Coronary artery (tissue), 2 donors: ENCODE data around the gene AXIN1.

Experiments
- DNase-seq: peaks from one replicate; pipeline ENCODE4 v3.0.0-alpha.2; 2017; ENCODE audit warnings: low spot score
- H3K27ac ChIP-seq, 2 donors: fragments of 200-600 bp; sonication (generic); one replicate each; pipeline ENCODE4 v1.5.1; 2016 to 2019
- H3K4me3 ChIP-seq: fragments of 200-600 bp; sonication (generic); 2 replicates; pipeline ENCODE4 v1.5.1; 2016; ENCODE audit warnings: mild to moderate bottlenecking, moderate library complexity
- TF ChIP-seq, protein P1 (sequence below): fragments of 200-600 bp; sonication (generic); IDR thresholded peaks from one replicate; pipeline ENCODE4 v1.5.1; 2019; ENCODE audit warnings: antibody characterized with exemption

The AXIN1 gene

DNA sequence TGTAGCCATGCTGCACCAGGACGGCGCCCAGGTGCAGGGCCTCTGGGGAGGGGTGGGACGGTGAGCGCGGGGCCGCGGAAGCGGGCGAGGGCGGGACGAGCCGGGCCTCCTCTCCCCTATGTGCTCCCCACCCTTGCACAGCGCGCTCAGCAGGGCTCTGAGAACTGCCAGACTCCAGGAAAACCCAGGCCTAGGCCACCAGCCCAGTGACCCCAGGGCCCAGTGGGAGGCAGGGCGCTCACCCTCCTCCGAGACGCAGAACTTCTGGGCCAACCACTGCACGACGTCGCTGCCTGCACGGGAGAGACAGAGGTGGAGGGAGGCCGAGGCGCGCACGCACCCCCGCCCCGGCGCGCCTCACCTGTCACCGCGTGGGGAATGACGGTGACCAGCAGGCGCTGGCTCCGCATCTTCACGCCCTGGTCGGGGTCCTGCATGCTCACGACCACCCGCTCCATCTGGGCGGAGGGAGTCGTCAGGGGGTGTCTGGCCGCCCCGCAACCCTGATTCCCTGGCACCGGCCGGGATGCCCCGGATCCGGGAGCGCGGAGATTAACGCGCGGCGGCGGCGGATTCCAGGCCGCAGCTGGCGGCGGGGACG is 77.4 kb downstream of the AXIN1 start:
- Histone ChIP-seq H3K4me3 (peak overlapping the region; percentile 75), H3K27ac (peak overlapping the region in 1 of 2 donors; percentile 57)
- DNase-seq, result no peak
- TF ChIP-seq, protein P1, sequence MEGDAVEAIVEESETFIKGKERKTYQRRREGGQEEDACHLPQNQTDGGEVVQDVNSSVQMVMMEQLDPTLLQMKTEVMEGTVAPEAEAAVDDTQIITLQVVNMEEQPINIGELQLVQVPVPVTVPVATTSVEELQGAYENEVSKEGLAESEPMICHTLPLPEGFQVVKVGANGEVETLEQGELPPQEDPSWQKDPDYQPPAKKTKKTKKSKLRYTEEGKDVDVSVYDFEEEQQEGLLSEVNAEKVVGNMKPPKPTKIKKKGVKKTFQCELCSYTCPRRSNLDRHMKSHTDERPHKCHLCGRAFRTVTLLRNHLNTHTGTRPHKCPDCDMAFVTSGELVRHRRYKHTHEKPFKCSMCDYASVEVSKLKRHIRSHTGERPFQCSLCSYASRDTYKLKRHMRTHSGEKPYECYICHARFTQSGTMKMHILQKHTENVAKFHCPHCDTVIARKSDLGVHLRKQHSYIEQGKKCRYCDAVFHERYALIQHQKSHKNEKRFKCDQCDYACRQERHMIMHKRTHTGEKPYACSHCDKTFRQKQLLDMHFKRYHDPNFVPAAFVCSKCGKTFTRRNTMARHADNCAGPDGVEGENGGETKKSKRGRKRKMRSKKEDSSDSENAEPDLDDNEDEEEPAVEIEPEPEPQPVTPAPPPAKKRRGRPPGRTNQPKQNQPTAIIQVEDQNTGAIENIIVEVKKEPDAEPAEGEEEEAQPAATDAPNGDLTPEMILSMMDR, result no peak

DNA sequence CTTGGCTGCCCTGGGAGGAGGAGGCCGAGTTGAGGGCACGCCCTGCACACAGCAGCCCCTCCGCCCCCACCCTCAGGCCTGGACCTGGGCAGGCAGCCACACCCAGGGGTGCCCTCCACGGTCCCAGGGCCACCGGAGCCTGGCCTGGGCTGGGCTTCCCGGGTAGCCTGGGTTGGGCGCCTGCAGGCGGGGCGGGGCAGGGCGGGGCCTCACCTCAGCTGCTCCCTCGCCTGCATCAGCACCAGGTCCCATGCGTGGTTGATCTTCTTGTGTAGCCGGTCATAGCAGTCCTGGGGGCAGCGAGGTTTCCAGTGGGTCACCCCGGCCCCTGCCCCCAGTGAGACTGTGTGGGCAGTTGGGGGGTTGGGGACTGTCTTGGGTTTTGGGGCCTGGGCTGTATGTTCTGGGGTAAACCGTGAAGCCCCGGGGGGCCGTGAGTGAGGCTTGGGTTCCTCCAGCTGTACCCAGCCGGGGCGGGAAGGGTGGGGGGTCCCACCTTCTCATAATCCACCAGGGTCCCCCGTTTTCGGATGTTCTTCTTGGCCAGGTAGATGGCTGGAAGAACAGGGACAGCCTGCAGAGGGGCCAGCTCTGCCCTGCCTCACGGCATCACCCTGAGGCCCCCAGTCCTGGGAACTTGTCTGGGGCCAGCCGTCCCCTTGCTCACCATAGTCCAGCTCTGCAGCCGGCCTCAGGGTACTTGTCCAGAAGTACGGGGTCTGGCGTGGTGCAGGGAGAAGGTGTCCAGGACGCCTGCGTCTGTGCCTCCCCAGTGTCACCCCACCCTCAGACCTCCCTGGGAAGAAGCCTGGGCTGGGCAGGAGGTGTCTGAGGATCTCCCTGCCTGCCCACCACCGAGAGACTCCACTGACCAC is 78.7 kb downstream of the AXIN1 start:
- Histone ChIP-seq H3K27ac (no peak overlapping the region), H3K4me3 (no peak overlapping the region)
- TF ChIP-seq, protein P1, result no peak
- no peak for DNase-seq

DNA sequence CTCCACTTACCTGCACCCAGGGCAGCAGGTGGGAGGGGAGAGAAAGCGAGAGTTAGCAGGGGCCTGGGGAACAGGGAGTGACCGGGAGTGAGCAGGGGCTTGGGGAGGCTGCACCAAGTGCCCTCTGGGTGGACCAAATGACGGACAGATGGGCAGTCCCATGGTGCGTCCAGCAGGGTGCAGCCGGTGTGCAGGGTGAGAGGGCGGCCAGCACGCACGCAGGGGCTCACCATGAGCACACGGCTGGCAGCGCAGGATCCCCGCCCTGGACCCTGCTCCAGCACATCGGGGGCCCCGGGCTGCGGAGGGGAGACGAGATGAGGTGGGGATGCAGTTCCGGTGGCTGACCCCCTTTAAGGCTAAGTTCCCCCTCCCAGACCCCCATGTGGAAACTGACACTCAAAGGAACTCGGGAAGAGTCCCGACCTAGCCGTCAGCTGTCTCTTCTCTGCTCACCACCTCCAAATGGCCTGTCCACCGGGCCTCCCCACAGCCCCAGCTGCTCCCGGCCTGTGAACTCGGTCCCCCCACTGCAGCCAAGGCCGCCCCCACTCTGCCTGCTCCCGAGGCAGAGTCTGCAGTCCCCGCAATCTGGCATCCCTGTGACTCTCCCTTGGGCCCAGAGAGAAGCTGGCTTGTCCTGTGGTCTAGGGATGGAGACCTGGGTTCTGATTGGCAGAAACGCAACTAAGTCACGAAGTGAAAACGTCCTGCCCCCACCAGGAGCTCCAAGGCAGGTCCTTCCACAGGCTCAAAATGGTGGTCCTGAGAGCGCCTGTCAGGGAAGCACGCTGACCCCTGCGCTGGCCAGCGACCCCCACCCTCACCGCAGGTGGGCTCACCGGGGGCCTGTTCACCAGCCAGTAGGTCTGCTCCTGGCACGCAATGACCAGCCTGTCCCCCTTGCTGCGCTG is 79.6 kb downstream of the AXIN1 start:
- H3K27ac ChIP-seq, result no peak overlapping the region
- TF ChIP-seq, protein P1, result no peak
- no peak for DNase-seq

GRCh38 chr16:270381-271255 is 81.9 kb downstream of the AXIN1 start:
- Histone ChIP-seq H3K27ac (no peak overlapping the region), H3K4me3 (no peak overlapping the region)
- no peak for DNase-seq
- TF ChIP-seq, protein P1, result no peak

More for the DNA sequence above, 79.6 kb downstream of the AXIN1 start:
- H3K4me3 ChIP-seq, result no peak overlapping the region

DNA sequence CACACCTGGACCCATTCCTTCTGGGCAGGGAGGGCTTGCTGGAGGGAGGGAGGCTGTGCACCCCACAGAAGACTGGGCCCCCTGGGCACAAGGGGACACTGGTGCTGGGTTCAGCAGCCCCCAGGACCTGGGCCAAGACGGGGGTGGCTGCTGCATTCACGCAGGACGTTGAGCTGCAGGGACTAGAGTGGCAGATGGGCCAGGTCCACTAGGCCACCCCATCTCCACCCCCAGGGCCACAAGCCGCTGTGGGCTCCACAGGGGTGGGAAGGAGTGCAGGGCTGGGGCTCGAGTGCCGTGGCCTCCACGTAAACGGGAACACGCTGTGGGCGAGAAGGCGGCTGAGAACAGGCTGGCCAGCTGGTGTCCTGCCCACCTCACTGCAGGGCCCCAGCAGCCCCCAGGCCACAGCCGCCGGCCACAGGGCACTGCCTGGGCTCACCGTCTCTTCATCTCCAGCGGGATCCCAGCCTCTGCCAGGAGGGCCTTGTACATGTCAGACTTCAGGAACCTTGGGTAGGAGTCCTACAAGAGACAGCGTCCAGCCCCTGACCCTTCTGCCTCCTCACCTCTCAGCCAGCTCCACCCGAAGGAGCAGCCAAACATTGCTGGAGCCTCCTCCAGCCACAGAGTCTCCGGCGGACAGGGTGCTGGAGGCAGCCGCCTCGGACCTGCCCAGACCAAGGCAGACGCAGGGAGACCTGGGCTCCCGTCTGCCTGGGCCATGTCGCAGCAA is 83.3 kb downstream of the AXIN1 start:
- H3K27ac ChIP-seq, result no peak overlapping the region
- H3K4me3 ChIP-seq, result no peak overlapping the region

More for the DNA sequence above, 83.3 kb downstream of the AXIN1 start:
- no peak for DNase-seq
- TF ChIP-seq, protein P1, result no peak
